COLO668 (cell line): ENCODE measurements around the gene AGO3.

ENCODE experiments used
- DNase-seq: peaks from one replicate; lab custom pipeline; 2025; ENCODE audit not compliant: unreplicated experiment; lab: John Stamatoyannopoulos, UW

The AGO3 gene

GRCh38 chr1:36094621-36095061 lies 163.7 kb downstream of the AGO3 start:
- no peak for DNase-seq

GRCh38 chr1:36095760-36096405 lies 165.0 kb downstream of the AGO3 start:
- DNase-seq = no peak

GRCh38 chr1:36096500-36097432 lies 165.9 kb downstream of the AGO3 start:
- DNase-seq = peak; percentile 27

- DNase-seq = peak; percentile 28
Observed at GRCh38 chr1:36097693-36098585, 167.0 kb downstream of the AGO3 start.

GRCh38 chr1:36098650-36099365 lies 167.9 kb downstream of the AGO3 start:
- DNase-seq = no peak

GRCh38 chr1:36099681-36100341 lies 168.9 kb downstream of the AGO3 start:
- DNase-seq = peak; percentile 88

- no peak for DNase-seq
Observed at GRCh38 chr1:36100376-36100775, 169.5 kb downstream of the AGO3 start.

- no peak for DNase-seq
Observed at GRCh38 chr1:36101546-36101945, 170.6 kb downstream of the AGO3 start.

- DNase-seq = no peak
Observed at GRCh38 chr1:36106269-36106668, 175.4 kb downstream of the AGO3 start.

- DNase-seq = no peak
Observed at GRCh38 chr1:36107394-36107793, 176.5 kb downstream of the AGO3 start.

GRCh38 chr1:36108314-36108713 lies 177.4 kb downstream of the AGO3 start:
- peak; percentile 59 for DNase-seq

GRCh38 chr1:36109041-36109679 lies 178.3 kb downstream of the AGO3 start:
- DNase-seq = peak; percentile 36

GRCh38 chr1:36111151-36111550 lies 180.2 kb downstream of the AGO3 start:
- no peak for DNase-seq

GRCh38 chr1:36112823-36113222 lies 181.9 kb downstream of the AGO3 start:
- no peak for DNase-seq

- DNase-seq = no peak
Observed at GRCh38 chr1:36114371-36114770, 183.5 kb downstream of the AGO3 start.

GRCh38 chr1:36115200-36115669 lies 184.3 kb downstream of the AGO3 start:
- no peak for DNase-seq

- no peak for DNase-seq
Observed at GRCh38 chr1:36115931-36116330, 185.0 kb downstream of the AGO3 start.

GRCh38 chr1:36116901-36117300 lies 186.0 kb downstream of the AGO3 start:
- no peak for DNase-seq

GRCh38 chr1:36118447-36119204 lies 187.7 kb downstream of the AGO3 start:
- no peak for DNase-seq
